Nasal cavity respiratory epithelium epithelial cell of viscerocranial mucosa (primary cell): Measurements from ENCODE around the gene DCC. TPM values are rescaled to one million over a fixed set of nuclear protein-coding genes. Genes with fewer than 3 reads are reported as not detected.

Experiments used
- total RNA-seq: library from RNA; depleted of rRNA; stranded (reverse); fragments of >200 nt; gene quantifications from 2 replicates; pipeline ENCODE4 v1.2.3, GENCODE V29; 2014

The DCC gene
- not detected in 2 replicates for total RNA-seq

GRCh38 chr18:52339891-52340371, at the start of gene DCC:
Gene DCC (plus strand): TSS chr18:52340197. CDS start chr18:52340788, 591 bp downstream.

